Stimulated activated CD8-positive, alpha-beta memory T cell treated with anti-CD3 and anti-CD28 coated beads, Interleukin-12 subunit alpha, Interleukin-12 subunit beta, amount 100 ng/mL, for 4 hours (primary cell): ENCODE data around the gene VPS37D.
"Not testable (repeated sequence)": the region's sequence is repeated elsewhere in the genome, so short reads cannot be mapped to it uniquely, and the experiment has no call there.

ENCODE experiments used
- DNase-seq: peaks from one replicate; pipeline ENCODE4 v3.0.0-alpha.2; 2020; ENCODE audit warnings: low read depth

Gene VPS37D

GRCh38 chr7:73646785-73647724, 20.6 kb upstream of the VPS37D start:
- DNase-seq, result no peak

- no peak for DNase-seq
Measured at GRCh38 chr7:73647725-73648592, 19.7 kb upstream of the VPS37D start.

GRCh38 chr7:73648593-73649332, 18.9 kb upstream of the VPS37D start:
- DNase-seq, result no peak

- no peak for DNase-seq
Measured at GRCh38 chr7:73649576-73649975, 18.1 kb upstream of the VPS37D start.

GRCh38 chr7:73650524-73650923, 17.1 kb upstream of the VPS37D start:
- DNase-seq, result no peak

GRCh38 chr7:73652541-73652949, 15.1 kb upstream of the VPS37D start:
- no peak for DNase-seq

GRCh38 chr7:73655309-73655708, 12.3 kb upstream of the VPS37D start:
- DNase-seq, result not testable (repeated sequence)

- no peak for DNase-seq
Measured at GRCh38 chr7:73659983-73660382, 7.6 kb upstream of the VPS37D start.

GRCh38 chr7:73660594-73660993, 7.0 kb upstream of the VPS37D start:
- not testable (repeated sequence) for DNase-seq

GRCh38 chr7:73663033-73663432, 4.6 kb upstream of the VPS37D start:
- DNase-seq, result no peak

- no peak for DNase-seq
Measured at GRCh38 chr7:73668103-73668885, 663 bp downstream of the VPS37D start.

GRCh38 chr7:73668886-73669230, 1.2 kb downstream of the VPS37D start:
- DNase-seq, result no peak

GRCh38 chr7:73669288-73669701, 1.7 kb downstream of the VPS37D start:
- no peak for DNase-seq

- no peak for DNase-seq
Measured at GRCh38 chr7:73669858-73670385, 2.3 kb downstream of the VPS37D start.

GRCh38 chr7:73671322-73671661, 3.7 kb downstream of the VPS37D start:
- DNase-seq, result no peak

- DNase-seq, result no peak
Measured at GRCh38 chr7:73671857-73672445, 4.3 kb downstream of the VPS37D start.

GRCh38 chr7:73674468-73675124, 7.0 kb downstream of the VPS37D start:
- DNase-seq, result no peak

GRCh38 chr7:73676062-73676461, 8.4 kb downstream of the VPS37D start:
- not testable (repeated sequence) for DNase-seq

- DNase-seq, result no peak
Measured at GRCh38 chr7:73678862-73679261, 11.2 kb downstream of the VPS37D start.

GRCh38 chr7:73679709-73680108, 12.1 kb downstream of the VPS37D start:
- no peak for DNase-seq
